Measurements from ENCODE around the gene CDH23. TPM values are rescaled to one million over a fixed set of nuclear protein-coding genes. Genes with fewer than 3 reads are reported as not detected.

CDH23 gene
- total RNA-seq, 1 donor from 2014 or later = 10.3 TPM

DNA sequence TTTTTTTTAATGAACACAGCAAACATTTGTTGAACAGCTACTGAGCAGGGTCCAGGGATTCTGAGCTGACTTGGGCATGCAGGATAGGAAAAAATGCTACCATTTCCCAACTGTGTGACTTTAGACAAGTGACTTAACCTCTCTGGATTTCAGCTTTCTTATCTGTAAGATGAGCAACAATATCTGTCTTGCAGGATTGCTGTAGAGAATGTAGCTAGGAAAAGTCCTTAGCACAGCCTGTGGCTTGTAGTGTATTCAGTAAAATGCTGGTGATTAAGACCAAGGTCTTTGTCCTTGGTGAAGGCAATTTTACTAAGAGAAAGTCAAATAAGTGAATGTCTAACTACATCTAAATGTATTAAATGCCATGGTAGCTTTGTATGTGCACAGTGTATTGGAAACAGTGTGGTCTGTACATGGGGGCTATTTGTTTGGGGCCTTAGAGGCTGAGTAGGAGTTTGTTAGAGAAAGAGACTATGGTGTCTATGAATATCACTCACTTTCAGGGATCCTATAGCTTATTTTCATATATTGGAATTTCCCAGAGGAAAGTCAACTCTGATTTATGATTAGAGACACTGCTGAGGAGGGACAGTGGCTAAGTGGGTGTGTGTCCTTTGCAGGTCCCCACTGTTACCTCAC is 118.9 kb downstream of the CDH23 start:
- Histone ChIP-seq H3K4me3 (no peak overlapping the region), H3K9me3 (no peaks in the 10 kb centered on the region), H3K27me3 (no peaks in the 10 kb centered on the region), H3K36me3 (no peaks in the 10 kb centered on the region), H3K4me1 (no peaks in the 10 kb centered on the region), H3K27ac (no peak overlapping the region)
- intact Hi-C loops (cut with DNase I) = no loop called here
- TF ChIP-seq POLR2AphosphoS5 (IDR thresholded peaks at IDR 0.05; ENCODE audit: insufficient read depth in 1 of 2, low read depth in 1 of 2) (no peak), POLR2A (IDR thresholded peaks at IDR 0.05) (no peak)
- TF ChIP-seq, protein P1, sequence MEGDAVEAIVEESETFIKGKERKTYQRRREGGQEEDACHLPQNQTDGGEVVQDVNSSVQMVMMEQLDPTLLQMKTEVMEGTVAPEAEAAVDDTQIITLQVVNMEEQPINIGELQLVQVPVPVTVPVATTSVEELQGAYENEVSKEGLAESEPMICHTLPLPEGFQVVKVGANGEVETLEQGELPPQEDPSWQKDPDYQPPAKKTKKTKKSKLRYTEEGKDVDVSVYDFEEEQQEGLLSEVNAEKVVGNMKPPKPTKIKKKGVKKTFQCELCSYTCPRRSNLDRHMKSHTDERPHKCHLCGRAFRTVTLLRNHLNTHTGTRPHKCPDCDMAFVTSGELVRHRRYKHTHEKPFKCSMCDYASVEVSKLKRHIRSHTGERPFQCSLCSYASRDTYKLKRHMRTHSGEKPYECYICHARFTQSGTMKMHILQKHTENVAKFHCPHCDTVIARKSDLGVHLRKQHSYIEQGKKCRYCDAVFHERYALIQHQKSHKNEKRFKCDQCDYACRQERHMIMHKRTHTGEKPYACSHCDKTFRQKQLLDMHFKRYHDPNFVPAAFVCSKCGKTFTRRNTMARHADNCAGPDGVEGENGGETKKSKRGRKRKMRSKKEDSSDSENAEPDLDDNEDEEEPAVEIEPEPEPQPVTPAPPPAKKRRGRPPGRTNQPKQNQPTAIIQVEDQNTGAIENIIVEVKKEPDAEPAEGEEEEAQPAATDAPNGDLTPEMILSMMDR (IDR thresholded peaks at IDR 0.05) = no peak
- no peak for DNase-seq (ENCODE audit: extremely low spot score in 2 of 2)

DNA sequence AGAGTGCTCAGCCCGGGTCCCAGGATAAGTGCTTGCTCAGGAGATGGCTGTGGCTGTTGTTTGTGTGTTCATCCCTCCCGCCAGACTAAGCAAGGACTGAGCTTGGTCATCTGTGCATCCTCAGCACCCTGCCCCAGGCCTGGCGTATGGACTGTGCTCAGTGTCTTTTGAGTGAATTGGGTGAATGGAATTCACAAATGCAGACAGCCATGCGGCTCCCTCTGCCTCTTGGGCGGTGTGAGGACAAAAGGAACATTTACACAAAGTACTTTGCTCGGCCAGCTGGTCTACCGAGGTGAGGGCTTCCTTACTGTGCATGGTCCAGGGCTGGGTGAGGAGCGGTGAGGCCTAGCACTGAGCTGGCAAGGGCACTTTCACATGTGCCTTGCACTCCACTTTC is 120.2 kb downstream of the CDH23 start:
- H3K27ac ChIP-seq = no peak overlapping the region
- no peaks in the 10 kb centered on the region for H3K27me3 ChIP-seq
- no peaks in the 10 kb centered on the region for H3K4me1 ChIP-seq
- no peak overlapping the region for H3K4me3 ChIP-seq
- H3K36me3 ChIP-seq = no peaks in the 10 kb centered on the region
- intact Hi-C loops (cut with DNase I) = no loop called here
- TF ChIP-seq, protein P1 (IDR thresholded peaks at IDR 0.05) = no peak
- TF ChIP-seq POLR2AphosphoS5 (IDR thresholded peaks at IDR 0.05; ENCODE audit: insufficient read depth in 1 of 2, low read depth in 1 of 2) (no peak), POLR2A (IDR thresholded peaks at IDR 0.05) (no peak)
- DNase-seq (ENCODE audit: extremely low spot score in 2 of 2) = no peak
- H3K9me3 ChIP-seq = no peaks in the 10 kb centered on the region

DNA sequence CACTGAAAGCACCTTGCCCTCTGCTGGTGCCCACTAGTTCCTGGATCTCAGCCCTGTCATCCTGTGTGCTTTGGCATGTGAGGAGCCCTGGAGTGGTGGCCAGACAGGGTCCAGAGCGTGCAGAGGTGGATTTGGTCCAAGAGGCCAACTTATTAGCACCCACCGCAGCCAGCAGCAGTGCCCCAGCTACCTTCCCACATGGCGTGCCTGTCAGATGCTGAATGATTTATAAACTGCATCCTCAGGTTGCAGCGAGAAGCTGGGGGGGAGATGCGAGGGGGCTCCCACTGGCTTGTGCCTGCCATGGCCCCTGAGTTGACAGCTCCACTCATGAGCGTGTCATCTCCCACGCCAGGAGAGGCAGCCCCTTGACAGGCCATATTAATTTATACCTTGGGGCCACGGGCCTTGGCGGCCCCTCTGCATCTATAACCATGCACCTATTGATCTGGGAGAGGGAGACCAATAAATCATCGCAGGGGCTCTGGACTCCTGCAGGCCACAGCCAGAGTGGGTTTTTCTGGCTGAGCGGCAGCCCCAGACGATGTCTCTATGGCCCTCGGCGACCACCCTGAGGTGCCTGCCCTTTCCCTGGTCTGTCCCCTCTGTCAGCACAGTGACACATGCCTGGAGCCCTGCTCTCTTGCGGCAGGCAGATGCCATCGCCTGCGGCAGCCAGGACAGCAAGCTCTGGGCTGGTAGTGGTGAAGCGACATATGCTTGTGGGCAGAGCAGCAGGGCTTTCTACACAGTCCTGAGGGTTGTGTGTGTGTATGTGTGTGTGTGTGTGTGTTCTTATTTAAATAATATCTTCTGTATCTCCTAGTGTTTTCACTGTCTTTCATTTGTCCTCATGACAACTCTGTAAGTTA is 120.8 kb downstream of the CDH23 start:
- Histone ChIP-seq H3K4me1 (no peaks in the 10 kb centered on the region), H3K9me3 (no peaks in the 10 kb centered on the region), H3K27ac (no peak overlapping the region), H3K27me3 (no peaks in the 10 kb centered on the region), H3K4me3 (no peak overlapping the region), H3K36me3 (no peaks in the 10 kb centered on the region)
- intact Hi-C loops (cut with DNase I) = no loop called here
- no peak for DNase-seq (ENCODE audit: extremely low spot score in 2 of 2)
- TF ChIP-seq POLR2AphosphoS5 (IDR thresholded peaks at IDR 0.05; ENCODE audit: insufficient read depth in 1 of 2, low read depth in 1 of 2) (no peak), POLR2A (IDR thresholded peaks at IDR 0.05) (no peak)
- TF ChIP-seq, protein P1 (IDR thresholded peaks at IDR 0.05) = no peak

- no peaks in the 10 kb centered on the region for H3K9me3 ChIP-seq
- H3K27me3 ChIP-seq = no peaks in the 10 kb centered on the region
- H3K4me1 ChIP-seq = no peaks in the 10 kb centered on the region
- H3K4me3 ChIP-seq = no peak overlapping the region
- intact Hi-C loops (cut with DNase I) = no loop called here
- H3K36me3 ChIP-seq = no peaks in the 10 kb centered on the region
- H3K27ac ChIP-seq = no peak overlapping the region
- DNase-seq (ENCODE audit: extremely low spot score in 2 of 2) = no peak
- TF ChIP-seq, protein P1 (IDR thresholded peaks at IDR 0.05) = no peak
- TF ChIP-seq POLR2AphosphoS5 (IDR thresholded peaks at IDR 0.05; ENCODE audit: insufficient read depth in 1 of 2, low read depth in 1 of 2) (no peak), POLR2A (IDR thresholded peaks at IDR 0.05) (no peak)
Measured at GRCh38 chr10:71520042-71520441, 123.3 kb downstream of the CDH23 start.

Data from vagina (tissue), 2 donors.